DND-41 (cell line): ENCODE results near the gene SRRM2.

Experiments used
- ATAC-seq: fragments of 200-7000 bp; cut with Tn5 transposase; 3 replicates; pipeline ENCODE4 v1.9.1; 2021; ENCODE audit warnings: low read depth; ENCODE audit not compliant: insufficient read depth
- DNase-seq: peaks from one replicate; pipeline ENCODE4 v3.0.0-alpha.2; 2020
- H2AFZ ChIP-seq: 2 replicates; pipeline ENCODE4 v1.6.0; 2012; ENCODE audit warnings: low read depth, low read length
- H3K27ac ChIP-seq: 2 replicates; pipeline ENCODE4 v1.5.1; 2012; ENCODE audit warnings: low read length, inconsistent platforms
- H3K27me3 ChIP-seq: fragments of 200-600 bp; sonication (generic); 2 replicates; pipeline ENCODE4 v1.6.0; 2012; ENCODE audit warnings: low read length, mild to moderate bottlenecking, inconsistent platforms; ENCODE audit not compliant: insufficient read depth, poor library complexity
- H3K36me3 ChIP-seq: 2 replicates; pipeline ENCODE4 v1.5.1; 2012; ENCODE audit warnings: low read length, inconsistent platforms; ENCODE audit not compliant: insufficient read depth
- H3K4me1 ChIP-seq: 2 replicates; pipeline ENCODE4 v1.5.1; 2012; ENCODE audit warnings: mild to moderate bottlenecking, low read length; ENCODE audit not compliant: insufficient read depth
- H3K4me2 ChIP-seq: 2 replicates; pipeline ENCODE4 v1.6.0; 2012; ENCODE audit warnings: mild to moderate bottlenecking, moderate library complexity, low read length, inconsistent platforms; ENCODE audit not compliant: insufficient read depth
- H3K4me3 ChIP-seq, 2 experiments: fragments of 200-600 bp in 1 of 2; shearing (Covaris generic) in 1 of 2; 2 replicates each; pipeline ENCODE4 v1.5.1; 2012 to 2016; ENCODE audit warnings: inconsistent platforms in 2 of 2, low read length in 2 of 2, mild to moderate bottlenecking in 2 of 2, low read depth in 1 of 2, moderate library complexity in 1 of 2
- H3K79me2 ChIP-seq: 2 replicates; pipeline ENCODE4 v1.6.0; 2012; ENCODE audit warnings: low read length, inconsistent platforms; ENCODE audit not compliant: insufficient read depth
- H3K9ac ChIP-seq: 2 replicates; pipeline ENCODE4 v1.6.0; 2012; ENCODE audit warnings: low read depth, mild to moderate bottlenecking, inconsistent platforms, low read length, moderate library complexity
- H3K9me3 ChIP-seq: 2 replicates; pipeline ENCODE4 v1.5.1; 2012; ENCODE audit warnings: low read length, moderate library complexity, mild to moderate bottlenecking, inconsistent platforms; ENCODE audit not compliant: insufficient read depth, severe bottlenecking
- H4K20me1 ChIP-seq: 2 replicates; pipeline ENCODE4 v1.6.0; 2012; ENCODE audit warnings: low read length; ENCODE audit not compliant: insufficient read depth
- CTCF ChIP-seq: IDR thresholded peaks from 2 replicates; pipeline ENCODE4 v1.5.1; 2012; ENCODE audit warnings: borderline replicate concordance, low read length, moderate library complexity, mild to moderate bottlenecking; ENCODE audit not compliant: poor library complexity, severe bottlenecking; ENCODE audit errors: extremely low read depth
- EZH2 ChIP-seq: IDR thresholded peaks from 3 replicates; pipeline ENCODE4 v1.6.1; 2012; ENCODE audit warnings: borderline replicate concordance, low read depth, mild to moderate bottlenecking, moderate library complexity, low read length, inconsistent platforms; ENCODE audit not compliant: severe bottlenecking

SRRM2 gene

GRCh38 chr16:2734844-2735515 lies 17.5 kb upstream of the SRRM2 start:
- Histone ChIP-seq H3K27ac (no peak overlapping the region), H3K4me1 (no peaks in the 10 kb centered on the region), H3K9ac (no peak overlapping the region), H3K9me3 (no peaks in the 10 kb centered on the region), H3K4me3 (no peak overlapping the region), H3K27me3 (no peaks in the 10 kb centered on the region), H3K36me3 (no peaks in the 10 kb centered on the region), H2AFZ (no peak overlapping the region), H3K4me2 (no peak overlapping the region), H4K20me1 (no peaks in the 10 kb centered on the region), H3K79me2 (no peaks in the 10 kb centered on the region)
- no peak for ATAC-seq
- DNase-seq = no peak
- TF ChIP-seq CTCF = no peak
- TF ChIP-seq EZH2 = no peak

GRCh38 chr16:2736476-2737237 lies 15.8 kb upstream of the SRRM2 start:
- Histone ChIP-seq H3K9me3 (no peaks in the 10 kb centered on the region), H3K36me3 (no peaks in the 10 kb centered on the region), H3K27me3 (no peaks in the 10 kb centered on the region), H3K27ac (no peak overlapping the region), H4K20me1 (no peaks in the 10 kb centered on the region), H3K4me2 (no peak overlapping the region), H2AFZ (no peak overlapping the region), H3K4me1 (no peaks in the 10 kb centered on the region), H3K9ac (no peak overlapping the region), H3K79me2 (no peaks in the 10 kb centered on the region), H3K4me3 (no peak overlapping the region)
- no peak for DNase-seq
- TF ChIP-seq CTCF (no peak), EZH2 (no peak)
- no peak for ATAC-seq

GRCh38 chr16:2737238-2737605 lies 15.2 kb upstream of the SRRM2 start:
- TF ChIP-seq EZH2 = no peak
- TF ChIP-seq CTCF = no peak
- no peak overlapping the region for H3K4me2 ChIP-seq
- H3K4me3 ChIP-seq = no peak overlapping the region
- H3K27ac ChIP-seq = no peak overlapping the region
- DNase-seq = no peak
- H4K20me1 ChIP-seq = no peaks in the 10 kb centered on the region
- H3K36me3 ChIP-seq = no peaks in the 10 kb centered on the region
- no peak overlapping the region for H3K9ac ChIP-seq
- no peak overlapping the region for H2AFZ ChIP-seq
- ATAC-seq = no peak
- H3K9me3 ChIP-seq = no peaks in the 10 kb centered on the region
- H3K27me3 ChIP-seq = no peaks in the 10 kb centered on the region
- H3K4me1 ChIP-seq = no peaks in the 10 kb centered on the region
- H3K79me2 ChIP-seq = no peaks in the 10 kb centered on the region
